Gastroesophageal sphincter (tissue), 4 donors: ENCODE data around the gene DDIAS. TPM values are rescaled to one million over a fixed set of nuclear protein-coding genes. Genes with fewer than 3 reads are reported as not detected.
"Not testable (repeated sequence)": the region's sequence is repeated elsewhere in the genome, so short reads cannot be mapped to it uniquely, and the experiment has no call there.

ENCODE experiments used
- ATAC-seq: fragments of 150-250 bp; one replicate; pipeline ENCODE4 v1.9.1; 2016; ENCODE audit warnings: mild to moderate bottlenecking, moderate library complexity
- H3K27ac ChIP-seq, 4 donors: fragments of 200-600 bp; sonication (generic) in 3 of 4; 1 replicate in 3 of 4; 2 replicates in 1 of 4; pipeline ENCODE4 v1.5.1; 2016 to 2019
- H3K27me3 ChIP-seq: fragments of 200-600 bp; sonication (generic); one replicate; pipeline ENCODE4 v1.5.1; 2019
- H3K36me3 ChIP-seq, 2 donors: fragments of 200-600 bp; sonication (generic); one replicate each; pipeline ENCODE4 v1.5.1; 2019; ENCODE audit warnings: control low read depth in 1 of 2
- H3K4me1 ChIP-seq, 3 donors: fragments of 200-600 bp; sonication (generic); 1 replicate in 2 of 3; 2 replicates in 1 of 3; pipeline ENCODE4 v1.5.1; 2016 to 2019; ENCODE audit warnings: control low read depth in 2 of 3
- H3K4me3 ChIP-seq, 2 donors: fragments of 200-600 bp; sonication (generic); one replicate each; pipeline ENCODE4 v1.5.1; 2019; ENCODE audit warnings: mild to moderate bottlenecking in 1 of 2, moderate library complexity in 1 of 2
- H3K9me3 ChIP-seq, 3 donors: fragments of 200-600 bp; sonication (generic); one replicate each; pipeline ENCODE4 v1.5.1; 2017 to 2019; ENCODE audit warnings: control low read depth in 2 of 3
- CTCF ChIP-seq, 4 experiments: fragments of 200-600 bp in 2 of 4; fragments of 450-650 bp in 2 of 4; sonication (generic) in 1 of 4; IDR thresholded peaks; one replicate each; pipeline ENCODE4 v1.5.1; 2017 to 2019; ENCODE audit warnings: antibody characterized with exemption in 4 of 4, mild to moderate bottlenecking in 2 of 4, moderate library complexity in 2 of 4
- EP300 ChIP-seq: sonication (generic); formaldehyde crosslinking; IDR thresholded peaks from one replicate; pipeline ENCODE4 v1.6.1; 2017; ENCODE audit warnings: antibody characterized with exemption, mild to moderate bottlenecking
- POLR2A ChIP-seq, 2 donors: fragments of 450-650 bp; IDR thresholded peaks; one replicate each; pipeline ENCODE4 v1.6.1; 2017; ENCODE audit warnings: antibody characterized with exemption in 2 of 2, mild to moderate bottlenecking in 2 of 2, moderate library complexity in 1 of 2
- POLR2AphosphoS5 ChIP-seq: sonication (generic); formaldehyde crosslinking; IDR thresholded peaks from one replicate; pipeline ENCODE4 v1.6.1; 2017; ENCODE audit warnings: antibody characterized with exemption
- WGBS, 2 donors: methylation state at CpG; one replicate each; pipeline ENCODE4 v1.1.5; 2018; ENCODE audit warnings: low coverage in 1 of 2; 5-methylcytosine and 5-hydroxymethylcytosine counted together
- total RNA-seq, 4 donors: library from RNA; depleted of rRNA; stranded (reverse); fragments of >200 nt; gene quantifications; one replicate each; pipeline ENCODE4 v1.1.0, GENCODE V29; 2016

DDIAS gene
- total RNA-seq, 4 donors from 2014 or later = 0.31 to 2.3 (median 1.0) TPM

GRCh38 chr11:82922396-82923173 is 21.0 kb downstream of the DDIAS start:
- ATAC-seq, H3K36me3 ChIP-seq, H3K4me3 ChIP-seq, H3K27ac ChIP-seq, H3K27me3 ChIP-seq, H3K9me3 ChIP-seq, H3K4me1 ChIP-seq: not testable (repeated sequence)
- 82 to 100% methylated on average over 1 to 7 of the region's 8 CpGs for WGBS, 2 donors

GRCh38 chr11:82924522-82925224 is 23.1 kb downstream of the DDIAS start:
- no peak for ATAC-seq
- H3K4me3 ChIP-seq = no peak overlapping the region
- H3K27ac ChIP-seq = no peak overlapping the region
- WGBS, 2 donors = 89 to 96% methylated on average over 4 of the region's 5 CpGs
- no peaks in the 10 kb centered on the region for H3K4me1 ChIP-seq
- no peaks in the 10 kb centered on the region for H3K36me3 ChIP-seq
- H3K27me3 ChIP-seq = no peaks in the 10 kb centered on the region
- no peaks in the 10 kb centered on the region for H3K9me3 ChIP-seq
- TF ChIP-seq EP300 (no peak), CTCF (IDR thresholded peaks at IDR 0.05) (no peak)

- no peaks in the 10 kb centered on the region for H3K27me3 ChIP-seq
- H3K4me1 ChIP-seq = no peaks in the 10 kb centered on the region
- H3K9me3 ChIP-seq = no peaks in the 10 kb centered on the region
- H3K27ac ChIP-seq = no peak overlapping the region
- no peak overlapping the region for H3K4me3 ChIP-seq
- peak; percentile 70 to 80 (median 74) for TF ChIP-seq CTCF (IDR thresholded peaks at IDR 0.05)
- no peak for TF ChIP-seq EP300
- ATAC-seq = peak; percentile 43
- no peaks in the 10 kb centered on the region for H3K36me3 ChIP-seq
These were observed 25.8 kb downstream of the DDIAS start for GRCh38 chr11:82927264-82927880.

GRCh38 chr11:82929121-82929520 is 27.6 kb downstream of the DDIAS start:
- no peak overlapping the region for H3K4me3 ChIP-seq
- no peaks in the 10 kb centered on the region for H3K4me1 ChIP-seq
- TF ChIP-seq EP300 = no peak
- no peak for TF ChIP-seq POLR2AphosphoS5
- no peak for TF ChIP-seq CTCF (IDR thresholded peaks at IDR 0.05)
- no peak for TF ChIP-seq POLR2A (IDR thresholded peaks at IDR 0.05)
- no peaks in the 10 kb centered on the region for H3K36me3 ChIP-seq
- H3K27me3 ChIP-seq = no peaks in the 10 kb centered on the region
- WGBS, 2 donors = 97 to 100% methylated on average over 3 to 8 of the region's 10 CpGs
- H3K27ac ChIP-seq = no peak overlapping the region
- H3K9me3 ChIP-seq = no peaks in the 10 kb centered on the region
- no peak for ATAC-seq

- H3K27me3 ChIP-seq = no peaks in the 10 kb centered on the region
- no peaks in the 10 kb centered on the region for H3K9me3 ChIP-seq
- TF ChIP-seq POLR2A (IDR thresholded peaks at IDR 0.05) = no peak
- no peak for ATAC-seq
- H3K27ac ChIP-seq = no peak overlapping the region
- WGBS, 2 donors = 81 to 93% methylated on average over 3 of the region's 3 CpGs
- no peak overlapping the region for H3K4me3 ChIP-seq
- H3K4me1 ChIP-seq = no peaks in the 10 kb centered on the region
- no peaks in the 10 kb centered on the region for H3K36me3 ChIP-seq
These were observed 28.7 kb downstream of the DDIAS start for GRCh38 chr11:82930229-82930628.

- Histone ChIP-seq H3K36me3 (no peaks in the 10 kb centered on the region), H3K4me3 (no peak overlapping the region), H3K27me3 (no peaks in the 10 kb centered on the region), H3K4me1 (no peaks in the 10 kb centered on the region), H3K9me3 (no peaks in the 10 kb centered on the region), H3K27ac (no peak overlapping the region)
- 61 to 81% methylated on average over 2 of the region's 2 CpGs for WGBS, 2 donors
- no peak for ATAC-seq
- TF ChIP-seq CTCF (IDR thresholded peaks at IDR 0.05) (no peak), POLR2A (IDR thresholded peaks at IDR 0.05) (no peak), POLR2AphosphoS5 (no peak), EP300 (no peak)
These were observed 29.2 kb downstream of the DDIAS start for GRCh38 chr11:82930734-82931133.
